ENCODE data around the gene IL1RAPL2.
"Not testable (repeated sequence)": the region's sequence is repeated elsewhere in the genome, so short reads cannot be mapped to it uniquely, and the experiment has no call there.

Gene IL1RAPL2

DNA sequence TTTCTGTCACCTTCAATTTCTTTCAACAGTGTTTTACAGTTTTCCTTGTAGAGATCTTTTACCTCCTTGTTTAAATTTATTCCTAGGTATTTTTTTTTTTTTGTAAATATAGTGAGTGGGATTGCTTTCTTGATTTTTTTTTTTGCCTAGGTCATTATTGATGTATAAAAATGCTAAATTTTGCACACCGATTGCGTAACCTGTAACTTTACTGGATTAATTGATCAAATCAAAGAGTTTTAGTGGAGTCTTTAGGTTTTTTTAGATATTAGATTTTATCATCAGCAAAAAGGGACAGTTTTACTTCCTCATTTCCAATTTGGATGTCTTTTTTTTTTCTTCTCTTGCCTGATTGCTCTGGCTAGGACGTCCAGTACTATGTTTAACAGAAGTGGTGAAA, 613.6 kb downstream of the IL1RAPL2 start:
- no peak for DNase-seq (ENCODE audit: low spot score)

DNA sequence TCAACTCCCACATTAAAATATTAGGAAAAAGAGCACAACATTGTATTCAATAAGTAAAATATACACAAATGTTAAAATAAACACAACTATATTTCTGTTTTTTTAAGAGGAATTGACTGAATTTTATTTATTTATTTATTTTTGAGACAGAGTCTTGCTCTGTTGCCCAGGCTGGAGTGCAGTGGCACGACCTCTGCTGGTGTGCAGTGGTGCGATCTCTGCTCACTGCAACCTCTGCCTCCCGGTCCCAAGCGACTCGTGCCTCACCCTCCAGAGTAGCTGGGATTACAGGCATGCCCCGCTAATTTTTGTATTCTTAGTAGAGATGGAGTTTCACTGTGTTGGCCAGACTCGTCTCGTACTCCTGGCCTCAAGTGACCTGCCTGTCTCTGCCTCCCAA, 623.1 kb downstream of the IL1RAPL2 start:
- DNase-seq (ENCODE audit: low spot score) = no peak

DNA sequence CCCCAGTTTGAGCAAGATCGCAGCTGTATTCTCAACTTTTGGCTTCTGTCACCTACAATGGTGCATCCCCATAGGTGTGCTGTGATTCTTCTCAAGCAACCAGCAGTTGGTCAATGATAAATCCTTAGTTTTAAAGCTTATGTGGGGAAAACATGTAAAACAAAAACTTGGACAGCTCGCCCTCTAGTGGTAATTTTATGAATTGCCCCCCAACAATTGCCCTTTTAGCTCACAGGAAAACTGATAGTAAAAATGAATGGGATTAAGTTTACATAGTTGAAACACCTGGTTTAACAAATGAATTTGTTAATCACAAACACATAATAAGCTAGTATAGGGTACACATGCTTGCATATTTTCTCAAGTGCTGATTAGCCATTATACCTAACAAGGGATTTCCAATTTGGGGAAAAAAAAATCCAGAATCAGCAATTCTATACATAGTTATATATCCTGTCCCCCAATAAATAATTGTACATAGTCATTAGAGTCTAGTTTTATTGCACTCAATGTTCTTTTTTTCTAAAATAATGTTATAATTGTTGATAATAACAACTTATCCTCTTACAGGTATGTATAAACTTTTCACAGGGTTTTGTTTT, 624.4 kb downstream of the IL1RAPL2 start:
- DNase-seq (ENCODE audit: low spot score) = peak; percentile 8

DNA sequence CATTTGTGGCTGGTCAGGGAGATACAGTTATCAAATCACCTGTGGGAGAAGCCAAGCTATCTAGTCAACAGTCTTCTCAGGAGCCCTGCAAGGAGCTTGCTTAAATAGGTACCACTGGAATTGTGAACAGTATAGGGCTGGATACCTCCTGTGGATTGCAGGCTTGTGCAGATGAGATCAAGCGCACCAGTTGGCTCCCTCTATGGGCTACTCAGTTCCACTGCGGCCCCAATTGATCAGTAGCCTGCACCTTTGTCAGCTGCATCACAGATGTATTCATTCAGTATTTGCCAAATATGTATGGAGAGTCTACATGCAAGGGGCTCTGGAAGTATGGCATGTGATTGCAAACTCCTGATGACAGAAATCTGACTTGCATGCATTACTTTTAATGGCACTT, 625.9 kb downstream of the IL1RAPL2 start:
- DNase-seq (ENCODE audit: low spot score) = peak; percentile 3

DNA sequence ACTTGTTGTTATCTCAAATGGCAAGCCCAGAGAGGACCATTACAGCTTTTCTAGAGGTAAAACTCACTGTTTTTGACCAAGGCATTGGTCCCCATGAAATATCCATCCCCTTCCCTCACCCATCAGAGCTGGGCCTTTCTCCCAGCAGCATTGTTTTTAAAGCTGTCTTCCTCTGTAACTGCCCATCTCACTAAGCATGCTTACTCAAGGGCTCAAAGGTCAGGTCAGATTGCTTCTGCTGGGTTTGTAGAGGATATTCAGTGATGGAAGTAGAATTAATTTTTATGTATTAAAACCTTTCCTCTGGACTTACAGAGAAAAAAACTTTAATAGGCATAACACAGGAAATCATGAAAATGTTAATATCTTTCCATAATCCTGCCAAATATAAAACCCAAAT, 643.4 kb downstream of the IL1RAPL2 start:
- no peak for DNase-seq (ENCODE audit: low spot score)

DNA sequence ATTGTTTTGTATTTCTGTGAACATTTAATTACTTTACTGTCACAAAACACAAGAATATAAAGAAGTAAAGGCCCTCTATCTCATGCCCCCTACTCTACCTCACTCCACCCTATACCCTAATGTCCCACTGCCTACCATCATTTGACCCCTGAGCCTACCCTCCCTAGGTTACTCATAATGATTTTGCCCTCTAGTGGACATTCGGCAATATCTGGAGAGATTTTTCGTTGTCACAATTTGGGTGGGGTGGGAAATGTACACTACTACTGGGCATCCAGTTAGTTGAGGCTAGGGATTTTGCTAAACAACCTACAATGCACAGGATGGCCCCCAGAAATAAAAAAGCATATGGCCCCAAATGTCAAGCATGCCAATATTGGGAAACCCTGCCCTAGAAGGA, 644.3 kb downstream of the IL1RAPL2 start:
- no peak for DNase-seq (ENCODE audit: low spot score)

DNA sequence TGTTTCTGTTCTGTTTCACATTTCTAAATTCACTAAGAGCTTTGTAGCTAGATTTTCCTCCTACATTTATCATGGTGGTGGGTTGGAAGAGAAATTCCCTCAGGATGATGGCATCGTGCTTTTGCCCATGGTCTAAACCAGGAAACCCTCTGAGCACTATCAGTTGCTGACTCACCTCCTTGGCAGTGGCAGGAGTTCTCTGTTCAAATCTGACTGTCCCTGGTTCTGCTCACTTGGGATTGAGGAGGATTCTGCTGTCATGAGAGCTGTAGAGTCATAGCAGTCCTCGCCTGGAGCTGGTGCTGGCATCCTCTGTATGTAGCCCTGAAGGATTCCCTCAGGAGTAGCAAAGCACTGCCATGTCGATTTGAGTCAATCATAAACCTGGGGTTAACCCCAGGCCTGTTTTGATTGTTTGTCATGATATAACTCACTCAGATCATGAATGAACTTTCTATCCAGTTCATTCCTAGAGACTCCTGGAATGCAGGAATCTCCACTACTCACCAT, 645.1 kb downstream of the IL1RAPL2 start:
- DNase-seq (ENCODE audit: low spot score) = no peak

DNA sequence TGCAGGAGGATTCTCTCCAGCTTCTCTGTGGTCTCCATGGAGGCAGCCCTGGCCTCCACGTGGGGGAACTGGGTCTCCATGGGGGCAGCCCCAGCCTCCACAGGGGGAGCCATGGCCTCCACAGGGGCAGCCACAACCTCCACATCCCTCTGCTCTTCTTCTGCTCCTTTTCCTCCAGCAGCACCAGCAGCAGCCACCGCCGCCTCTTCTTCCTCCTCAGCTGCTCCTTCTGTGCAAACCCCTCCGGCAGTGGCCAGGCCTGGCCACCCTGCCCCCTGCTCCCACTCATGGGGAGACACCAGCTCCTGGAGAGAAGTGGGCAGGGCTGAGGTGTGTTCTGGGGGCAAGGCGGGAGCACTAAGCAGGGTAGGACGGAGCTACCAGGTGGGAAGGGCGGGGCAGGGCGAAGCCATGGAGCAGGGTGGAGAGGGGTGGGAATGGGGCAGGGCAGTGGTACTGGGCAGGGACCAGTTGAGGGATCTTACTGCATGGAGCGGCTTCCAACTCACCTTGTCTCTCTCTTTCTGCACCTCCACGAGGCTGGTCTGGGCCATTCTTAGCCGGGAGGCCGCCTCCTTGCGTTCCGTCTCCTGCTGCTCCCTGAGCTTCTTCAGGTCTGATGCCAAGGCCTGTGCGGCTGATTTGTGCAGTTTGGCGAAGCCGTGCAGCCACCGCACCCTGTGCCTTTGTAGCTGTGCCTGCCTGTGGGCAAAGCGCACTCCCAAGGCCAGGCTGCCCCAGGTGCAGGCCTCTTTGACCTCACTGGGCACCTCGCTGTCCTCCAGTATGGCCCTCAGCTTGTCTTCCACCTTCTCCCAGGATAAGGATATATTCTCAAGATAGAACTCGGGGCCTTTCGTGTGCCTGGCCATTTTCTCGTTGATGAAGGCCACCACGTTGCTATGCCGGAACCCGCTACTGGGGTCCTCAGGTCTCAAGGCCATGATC, 653.7 kb downstream of the IL1RAPL2 start:
- DNase-seq (ENCODE audit: low spot score) = no peak

DNA sequence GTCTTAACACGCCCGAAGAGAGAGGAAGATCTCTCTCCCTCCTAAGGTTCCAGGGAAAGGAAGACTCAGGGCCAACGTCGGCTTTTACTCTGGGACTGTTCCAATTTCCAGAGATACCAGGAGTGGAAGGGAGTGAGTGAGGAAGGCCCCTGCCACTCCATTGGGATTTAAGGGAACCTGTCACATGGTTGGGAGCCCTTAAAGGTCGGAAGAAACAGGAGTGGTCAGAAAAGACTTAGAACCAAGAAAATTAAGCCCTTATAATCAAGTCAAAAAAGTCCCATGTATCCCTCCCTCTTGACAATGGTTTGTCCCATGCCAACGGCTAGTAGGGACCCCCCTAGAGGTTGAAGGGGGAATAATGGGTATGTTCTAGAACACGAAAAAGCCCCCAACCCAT, 654.6 kb downstream of the IL1RAPL2 start, which contains the start of gene TEX13A:
Gene TEX13A (minus strand): TSS at position 59 of the 400 bp plus-strand sequence. CDS start 297 bp downstream, outside the sequence.
- no peak for DNase-seq (ENCODE audit: low spot score)

DNA sequence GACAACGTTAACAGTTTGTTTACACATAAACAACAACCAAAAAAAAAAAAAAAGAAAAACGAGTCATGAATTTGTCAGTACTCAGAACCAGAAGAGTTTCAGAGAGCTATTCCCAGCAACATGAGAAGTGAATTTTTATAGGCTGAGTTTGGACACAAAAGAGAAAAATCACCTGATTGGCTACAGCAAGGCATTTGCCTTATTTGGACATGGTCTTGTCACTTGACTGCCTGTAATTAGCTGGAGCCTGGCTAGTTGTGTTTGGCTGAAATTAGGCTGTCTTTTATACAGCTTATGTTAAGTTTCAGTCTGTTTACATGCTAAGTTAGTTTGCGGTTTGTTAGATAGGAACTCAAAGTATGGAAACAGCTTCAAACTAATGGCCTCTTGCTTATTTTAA, 655.4 kb downstream of the IL1RAPL2 start:
- DNase-seq (ENCODE audit: low spot score) = no peak

DNA sequence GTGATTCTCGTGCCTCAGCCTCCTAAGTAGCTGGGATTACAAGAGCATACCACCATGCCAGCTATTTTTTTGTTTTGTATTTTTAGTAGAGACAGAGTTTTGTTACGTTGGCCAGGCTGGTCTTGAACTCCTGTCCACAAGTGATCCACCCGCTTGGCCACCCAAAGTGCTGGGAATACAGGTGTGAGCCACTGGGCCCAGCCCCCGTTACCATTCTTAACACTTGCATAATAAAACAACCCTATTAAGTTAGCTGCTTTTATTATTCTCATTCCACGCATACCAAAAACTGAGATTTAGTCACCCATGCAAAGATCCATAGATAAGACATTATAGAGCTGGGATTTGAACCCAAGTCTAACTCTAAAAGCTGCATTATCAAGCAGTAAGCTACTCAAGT, 660.5 kb downstream of the IL1RAPL2 start:
- no peak for DNase-seq (ENCODE audit: low spot score)

DNA sequence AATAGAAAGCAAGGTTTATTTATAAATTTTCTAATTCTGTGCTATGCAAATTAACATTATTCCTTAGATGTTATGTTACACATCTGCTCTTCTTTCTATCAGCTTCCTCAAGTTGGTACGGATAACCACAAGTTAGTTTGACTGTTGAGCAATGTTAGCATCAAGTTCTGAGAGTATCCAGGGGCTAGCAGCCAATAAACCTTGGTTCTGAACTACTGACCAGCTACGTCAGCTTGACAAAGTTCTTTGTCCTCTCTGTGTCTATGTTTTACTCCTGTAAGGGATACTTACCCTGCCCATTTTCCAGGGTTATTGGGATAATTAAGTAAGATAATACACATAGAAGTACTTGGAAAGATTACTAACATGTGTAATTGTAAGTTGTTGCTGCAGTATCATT, 662.6 kb downstream of the IL1RAPL2 start:
- no peak for DNase-seq (ENCODE audit: low spot score)

DNA sequence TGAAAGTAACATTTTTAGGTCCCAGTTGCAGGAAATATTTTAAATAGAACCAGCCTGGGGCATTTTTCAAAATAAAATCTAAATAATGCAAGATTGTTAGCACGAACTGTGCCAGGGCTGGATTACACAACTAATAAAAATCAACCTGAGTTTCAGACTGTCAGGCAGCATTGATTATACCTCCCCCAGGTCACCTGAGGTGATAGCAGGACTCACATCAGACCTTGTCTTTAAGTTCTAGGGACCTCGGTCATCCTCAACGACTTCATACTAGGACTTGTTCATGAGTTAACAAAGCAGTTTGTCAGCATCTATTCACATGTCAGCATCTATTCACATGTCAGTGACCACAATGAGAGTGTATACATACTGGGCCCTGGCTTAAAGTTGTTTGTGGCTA, 663.1 kb downstream of the IL1RAPL2 start:
- no peak for DNase-seq (ENCODE audit: low spot score)

DNA sequence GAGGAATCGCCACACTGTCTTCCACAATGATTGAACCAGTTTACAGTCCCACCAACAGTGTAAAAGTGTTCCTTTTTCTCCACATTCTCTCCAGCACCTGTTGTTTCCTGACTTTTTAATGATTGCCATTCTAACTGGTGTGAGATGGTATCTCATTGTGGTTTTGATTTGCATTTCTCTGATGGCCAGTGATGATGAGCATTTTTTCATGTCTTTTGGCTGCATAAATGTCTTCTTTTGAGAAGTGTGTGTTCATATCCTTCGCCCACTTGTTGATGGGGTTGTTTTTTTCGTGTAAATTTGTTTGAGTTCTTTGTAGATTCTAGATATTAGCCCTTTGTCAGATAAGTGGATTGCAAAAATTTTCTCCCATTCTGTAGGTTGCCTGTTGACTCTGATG, 671.4 kb downstream of the IL1RAPL2 start:
- not testable (repeated sequence) for DNase-seq (ENCODE audit: low spot score)

DNA sequence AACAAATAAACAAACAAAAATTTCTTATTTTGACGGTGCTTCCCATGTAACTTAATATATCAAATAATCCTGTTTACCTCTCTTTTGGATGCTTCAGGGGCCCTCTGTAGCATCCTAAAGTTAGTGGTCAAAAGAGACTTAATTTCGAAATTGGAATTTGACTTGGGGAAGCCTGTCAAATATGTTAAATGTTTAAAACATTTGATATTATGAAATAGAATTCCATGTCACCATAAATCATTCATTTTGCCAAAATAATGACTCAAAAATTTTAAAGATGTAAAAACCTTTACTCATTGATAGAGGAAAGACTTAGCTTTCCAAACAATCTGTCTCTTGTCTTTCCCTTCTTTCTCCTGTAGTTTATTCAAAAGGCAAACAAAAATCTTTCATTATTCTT, 675.1 kb downstream of the IL1RAPL2 start:
- no peak for DNase-seq (ENCODE audit: low spot score)

DNA sequence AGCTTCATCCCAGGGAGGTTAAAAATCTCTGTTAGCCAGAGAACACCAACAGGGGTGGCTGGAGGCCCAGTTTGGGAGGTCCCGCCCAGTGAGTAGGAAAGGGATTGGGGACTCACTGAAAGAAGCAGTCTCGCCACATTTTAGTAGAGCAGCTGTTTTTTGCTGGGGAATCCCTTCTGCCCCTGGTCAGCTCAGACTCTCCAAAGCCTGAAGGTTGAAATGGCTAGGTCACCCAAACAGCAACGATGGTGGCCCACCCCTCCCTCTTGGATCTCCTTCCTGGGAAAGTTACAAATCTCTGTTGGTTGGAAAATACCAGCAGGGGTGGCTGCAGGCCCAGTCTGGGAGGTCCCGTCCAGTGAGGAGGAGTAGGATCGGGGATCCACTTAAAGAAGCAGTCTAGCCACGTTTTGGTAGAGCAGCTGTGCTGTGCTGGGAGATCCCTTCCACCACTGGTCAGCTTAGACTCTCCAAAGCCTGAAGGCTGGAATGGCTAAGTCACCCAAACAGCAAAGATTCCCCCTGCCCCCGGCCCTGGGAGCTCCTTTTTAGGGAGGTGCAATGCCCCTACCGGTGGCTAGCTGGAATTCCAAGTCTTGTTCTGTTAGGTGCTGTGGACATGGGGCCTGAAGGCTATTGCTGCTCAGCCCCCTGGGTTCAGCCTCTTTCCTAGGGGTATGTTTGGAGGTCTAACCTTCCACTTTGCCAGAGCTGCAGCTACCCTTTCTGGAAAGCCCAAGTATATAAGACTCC, 694.5 kb downstream of the IL1RAPL2 start:
- no peak for DNase-seq (ENCODE audit: low spot score)

DNA sequence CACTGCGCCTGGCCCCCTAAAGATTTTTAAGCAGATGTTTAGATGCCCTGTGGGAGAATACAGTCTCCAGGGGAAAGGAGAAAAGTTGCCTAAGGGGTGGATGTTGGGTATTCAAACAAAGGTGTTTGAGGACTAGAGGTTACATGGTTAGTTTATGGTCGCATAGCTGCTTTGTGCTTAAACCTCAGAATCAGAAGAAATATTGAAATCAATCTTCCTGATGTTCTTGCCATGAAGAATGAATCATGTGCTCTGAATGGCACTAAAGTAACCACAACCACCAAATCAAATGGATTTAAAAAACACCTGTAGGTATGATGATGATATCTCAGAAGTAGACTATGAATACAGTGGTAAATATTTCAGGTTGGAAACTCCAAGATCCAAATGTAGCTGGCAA, 697.2 kb downstream of the IL1RAPL2 start:
- DNase-seq (ENCODE audit: low spot score) = no peak

DNA sequence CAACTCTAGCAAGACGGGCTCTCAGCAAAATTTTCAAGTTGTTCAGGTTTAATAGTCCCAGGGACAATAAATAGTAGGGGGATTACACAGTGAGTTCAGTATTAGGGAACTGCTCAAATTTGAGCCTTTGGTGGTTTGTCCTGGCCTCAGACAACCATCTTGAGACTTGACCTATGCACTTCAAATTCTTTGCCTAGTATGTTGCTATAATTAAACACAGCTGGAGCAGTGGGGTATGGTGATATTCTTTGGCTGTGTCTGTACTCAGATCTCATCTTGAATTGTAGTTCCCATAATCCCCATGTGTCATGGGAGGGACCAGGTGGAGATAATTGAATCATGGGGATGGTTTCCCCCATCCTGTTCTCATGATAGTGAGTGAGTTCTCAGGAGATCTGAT, 697.8 kb downstream of the IL1RAPL2 start:
- DNase-seq (ENCODE audit: low spot score) = no peak

DNA sequence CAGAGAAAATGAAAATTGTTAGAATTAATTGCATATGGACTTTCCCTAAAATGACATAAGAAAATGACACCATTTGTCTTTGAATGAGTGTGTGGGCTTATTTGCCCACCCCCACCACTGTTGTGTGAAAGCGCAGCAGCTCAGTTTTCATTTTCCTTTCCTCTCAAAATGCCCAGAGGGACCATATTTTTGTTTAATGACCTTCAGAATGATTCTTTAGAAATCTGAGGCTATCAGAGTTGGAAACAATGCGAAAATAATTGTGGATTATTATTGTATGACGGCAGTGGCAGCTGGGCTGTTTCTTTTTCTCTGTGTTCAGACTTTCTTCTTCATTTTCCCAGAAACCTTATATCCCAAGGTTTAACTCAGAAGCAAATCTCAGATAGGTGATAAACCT, 699.1 kb downstream of the IL1RAPL2 start:
- no peak for DNase-seq (ENCODE audit: low spot score)

DNA sequence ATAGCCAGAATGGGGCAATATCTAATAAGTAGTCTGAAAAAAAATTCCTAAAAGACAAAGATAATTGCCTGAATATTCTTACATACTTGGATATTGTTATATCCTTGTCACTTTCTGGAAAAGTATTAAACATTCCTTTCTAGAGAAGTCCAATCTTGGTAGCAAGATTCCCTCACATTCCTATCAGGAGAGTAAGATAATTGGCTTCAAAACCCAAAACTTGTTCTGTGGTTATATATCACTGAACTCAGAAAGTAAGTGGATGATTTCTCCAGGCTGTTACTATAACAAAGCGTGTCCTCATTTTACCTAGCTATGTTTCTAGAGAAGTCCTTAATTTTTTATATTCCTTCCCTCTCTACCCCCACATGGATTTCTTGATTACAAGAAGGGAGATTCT, 700.5 kb downstream of the IL1RAPL2 start:
- no peak for DNase-seq (ENCODE audit: low spot score)

DNA sequence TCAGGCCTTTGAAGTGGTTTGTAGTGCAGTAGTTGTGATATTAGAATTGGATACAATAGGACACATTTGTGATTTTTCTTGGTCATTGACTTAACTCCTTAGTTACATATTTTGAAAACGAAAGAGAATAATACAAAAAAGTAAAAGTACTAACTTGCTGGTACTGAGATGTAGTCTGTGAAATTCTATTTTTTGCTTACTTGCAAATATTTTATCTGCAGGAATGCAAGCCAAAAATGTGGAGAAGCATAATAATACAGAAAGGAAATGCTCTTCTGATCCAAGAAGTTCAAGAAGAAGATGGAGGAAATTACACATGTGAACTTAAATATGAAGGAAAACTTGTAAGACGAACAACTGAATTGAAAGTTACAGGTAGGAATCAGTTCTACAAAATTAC, 701.2 kb downstream of the IL1RAPL2 start:
- no peak for DNase-seq (ENCODE audit: low spot score)

DNA sequence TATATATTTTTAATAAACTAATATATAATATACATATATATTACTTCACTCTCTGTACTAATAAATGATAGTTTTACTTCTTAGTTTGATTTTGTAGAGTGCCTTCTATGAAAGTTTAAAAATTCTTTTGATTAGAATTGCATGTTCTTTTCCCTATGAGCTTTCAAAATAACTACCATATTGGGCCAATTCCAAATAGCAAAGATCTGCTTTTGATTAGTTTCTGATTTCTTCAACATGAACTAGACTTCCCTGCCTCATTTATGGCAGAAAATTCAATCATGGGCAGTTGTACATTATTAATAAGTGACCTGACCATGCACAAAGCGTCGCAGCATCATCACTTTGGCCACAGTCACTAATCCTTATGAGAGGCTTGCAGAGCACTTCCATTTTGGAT, 703.4 kb downstream of the IL1RAPL2 start:
- DNase-seq (ENCODE audit: low spot score) = no peak

DNA sequence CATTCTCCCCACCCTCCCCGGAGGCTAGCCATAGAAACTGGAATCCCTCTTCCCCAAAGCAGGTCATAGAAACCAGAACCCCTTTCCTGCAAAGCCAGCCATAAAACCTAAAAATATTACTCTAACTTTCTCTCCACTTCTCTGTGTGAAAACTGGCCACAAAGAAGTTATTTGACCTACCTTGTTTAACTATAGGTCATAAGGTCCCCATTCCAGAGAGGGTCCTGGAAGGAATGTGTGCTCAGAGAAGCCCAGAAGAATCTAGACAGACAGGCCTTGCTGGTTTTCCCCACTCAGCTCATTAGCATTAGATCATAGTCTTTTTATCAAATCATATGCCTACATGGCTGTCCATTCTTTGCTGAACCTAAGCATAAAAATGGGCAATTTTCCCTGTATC, 707.3 kb downstream of the IL1RAPL2 start:
- no peak for DNase-seq (ENCODE audit: low spot score)
